ENCODE data around the gene WDR70.

GRCh38 chr5:37662789-37663485, 283.8 kb downstream of the WDR70 start:
- TF ChIP-seq CTCF (conservative IDR thresholded peaks at IDR 0.05 in 1 of 2, IDR thresholded peaks at IDR 0.05 in 1 of 2; ENCODE audit: low read depth in 1 of 2, low read length in 2 of 2) (no peak), EZH2 (IDR thresholded peaks at IDR 0.05; ENCODE audit: low read length, missing control alignments) (no peak)

All from fibroblast of lung (primary cell).